ENCODE results near the gene GOLPH3. TPM values are rescaled to one million over a fixed set of nuclear protein-coding genes. Genes with fewer than 3 reads are reported as not detected.

GOLPH3 gene
- total and polyA plus RNA-seq, 2 experiments from 2014 or later, result 75.1 to 79.6 TPM

GRCh38 chr5:32159328-32160072, 14.6 kb downstream of the GOLPH3 start:
- H3K36me3 ChIP-seq, result peaks cover 6% of the 10 kb centered on the region
- TF ChIP-seq CTCF (IDR thresholded peaks at IDR 0.05; ENCODE audit: low read depth, low read length), result no peak
- H3K4me3 ChIP-seq, result no peak overlapping the region
- H3K4me1 ChIP-seq (ENCODE audit: low read depth), result peaks cover 15% of the 10 kb centered on the region
- no peaks in the 10 kb centered on the region for H3K9me3 ChIP-seq (ENCODE audit: low read depth)
- no peaks in the 10 kb centered on the region for H3K27me3 ChIP-seq
- peak overlapping the region; percentile 33 for H3K27ac ChIP-seq
- DNase-seq (ENCODE audit: low read depth in 1 of 2, low spot score in 1 of 2), result no peak

DNA sequence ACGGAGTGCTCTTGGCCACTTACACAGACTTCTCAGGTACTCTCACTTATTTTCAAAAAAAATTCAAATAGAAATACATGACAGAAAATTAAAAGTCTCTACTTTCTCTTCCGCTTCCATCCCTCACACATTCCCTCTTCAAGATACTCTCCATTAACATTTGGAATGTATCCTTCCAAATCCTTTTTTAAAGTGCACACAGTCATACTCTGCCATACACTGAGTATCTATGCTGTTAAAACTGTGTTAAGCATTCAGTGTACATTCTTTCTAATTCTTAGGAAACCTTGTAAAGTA, 15.5 kb downstream of the GOLPH3 start:
- Histone ChIP-seq H3K9me3 (ENCODE audit: low read depth) (no peaks in the 10 kb centered on the region), H3K36me3 (peaks cover under 1% of the 10 kb centered on the region), H3K4me3 (no peak overlapping the region), H3K27ac (peak overlapping the region; percentile 33), H3K27me3 (no peaks in the 10 kb centered on the region), H3K4me1 (ENCODE audit: low read depth) (peaks cover 15% of the 10 kb centered on the region)
- TF ChIP-seq CTCF (IDR thresholded peaks at IDR 0.05; ENCODE audit: low read depth, low read length), result no peak
- DNase-seq (ENCODE audit: low read depth in 1 of 2, low spot score in 1 of 2), result no peak

- H3K9me3 ChIP-seq (ENCODE audit: low read depth), result no peaks in the 10 kb centered on the region
- H3K27ac ChIP-seq, result no peak overlapping the region
- H3K4me1 ChIP-seq (ENCODE audit: low read depth), result peaks cover 15% of the 10 kb centered on the region
- no peaks in the 10 kb centered on the region for H3K36me3 ChIP-seq
- DNase-seq (ENCODE audit: low read depth in 1 of 2, low spot score in 1 of 2), result no peak
- H3K27me3 ChIP-seq, result no peaks in the 10 kb centered on the region
- H3K4me3 ChIP-seq, result no peak overlapping the region
- no peak for TF ChIP-seq CTCF (IDR thresholded peaks at IDR 0.05; ENCODE audit: low read depth, low read length)
Observed at GRCh38 chr5:32157078-32157477, 17.0 kb downstream of the GOLPH3 start.

GRCh38 chr5:32156635-32157034, 17.5 kb downstream of the GOLPH3 start:
- no peaks in the 10 kb centered on the region for H3K36me3 ChIP-seq
- H3K4me3 ChIP-seq, result no peak overlapping the region
- TF ChIP-seq CTCF (IDR thresholded peaks at IDR 0.05; ENCODE audit: low read depth, low read length), result no peak
- no peak overlapping the region for H3K27ac ChIP-seq
- peaks cover 15% of the 10 kb centered on the region for H3K4me1 ChIP-seq (ENCODE audit: low read depth)
- no peak for DNase-seq (ENCODE audit: low read depth in 1 of 2, low spot score in 1 of 2)
- H3K9me3 ChIP-seq (ENCODE audit: low read depth), result no peaks in the 10 kb centered on the region
- no peaks in the 10 kb centered on the region for H3K27me3 ChIP-seq

DNA sequence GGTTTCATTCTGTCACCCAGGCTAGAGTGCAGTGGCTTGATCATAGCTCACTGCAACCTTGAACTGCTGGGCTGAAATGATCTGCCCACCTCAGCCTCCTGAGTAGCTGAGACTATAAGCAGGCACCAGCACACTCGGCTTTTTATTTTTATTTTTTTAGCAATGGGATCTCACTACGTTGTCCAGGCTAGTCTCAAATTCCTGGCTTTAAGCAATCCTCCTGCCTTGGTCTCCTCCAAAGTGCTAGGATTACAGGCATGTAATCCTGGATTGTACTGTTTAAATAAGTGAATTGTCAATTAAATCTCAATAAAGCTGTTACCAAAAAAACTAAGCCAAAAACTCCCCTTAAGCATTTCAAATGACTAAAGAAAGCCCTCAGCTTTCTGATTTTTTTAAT, 18.9 kb downstream of the GOLPH3 start:
- H3K36me3 ChIP-seq, result no peaks in the 10 kb centered on the region
- no peak for TF ChIP-seq CTCF (IDR thresholded peaks at IDR 0.05; ENCODE audit: low read depth, low read length)
- no peak for DNase-seq (ENCODE audit: low read depth in 1 of 2, low spot score in 1 of 2)

More for the DNA sequence above, 18.9 kb downstream of the GOLPH3 start:
- Histone ChIP-seq H3K27ac (no peak overlapping the region), H3K4me3 (no peak overlapping the region), H3K9me3 (ENCODE audit: low read depth) (no peaks in the 10 kb centered on the region), H3K27me3 (no peaks in the 10 kb centered on the region), H3K4me1 (ENCODE audit: low read depth) (peaks cover 21% of the 10 kb centered on the region)

All from cardiac muscle cell (in vitro differentiated cells and primary cell).